ENCODE measurements around the gene PTPRE. TPM values are rescaled to one million over a fixed set of nuclear protein-coding genes. Genes with fewer than 3 reads are reported as not detected.

The PTPRE gene
- total RNA-seq, 1 donor from 2014 or later: 12.8 TPM

DNA sequence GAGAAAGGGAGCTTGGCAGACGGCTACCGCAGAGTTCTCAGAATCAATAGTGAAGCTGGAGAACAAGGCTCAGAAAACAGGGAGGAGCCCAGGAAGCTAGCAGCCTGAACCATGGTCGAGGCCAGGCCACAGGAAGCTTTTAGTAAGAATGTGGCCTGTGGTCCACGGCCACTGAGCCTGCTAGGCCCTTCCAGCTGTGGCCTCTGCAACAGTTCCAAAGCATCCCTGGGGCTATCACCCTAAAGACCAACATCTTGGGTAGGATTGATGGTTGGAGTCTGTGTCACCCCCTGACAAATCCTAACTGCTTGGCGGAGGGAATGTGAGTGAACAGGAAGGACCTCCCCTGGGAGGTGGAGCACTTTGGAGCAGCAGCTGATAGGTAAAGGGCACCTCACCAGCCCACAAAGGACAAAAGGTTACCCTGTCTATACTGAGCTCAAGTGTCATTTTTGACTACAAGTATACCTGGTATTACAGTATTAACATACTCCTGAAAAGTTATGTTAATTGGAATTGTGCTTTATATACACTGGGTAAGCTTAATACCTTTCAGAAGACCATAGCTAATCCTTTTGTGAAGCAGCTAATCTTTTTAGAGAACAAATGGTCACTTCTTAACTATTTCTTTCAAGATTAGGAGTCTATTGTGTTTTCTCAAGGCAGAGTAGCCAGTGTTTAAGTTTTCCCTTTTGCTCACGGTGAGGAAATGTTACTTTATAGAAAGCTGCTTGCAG lies 18.7 kb downstream of the PTPRE start:
- no peak for DNase-seq (ENCODE audit: low spot score)

DNA sequence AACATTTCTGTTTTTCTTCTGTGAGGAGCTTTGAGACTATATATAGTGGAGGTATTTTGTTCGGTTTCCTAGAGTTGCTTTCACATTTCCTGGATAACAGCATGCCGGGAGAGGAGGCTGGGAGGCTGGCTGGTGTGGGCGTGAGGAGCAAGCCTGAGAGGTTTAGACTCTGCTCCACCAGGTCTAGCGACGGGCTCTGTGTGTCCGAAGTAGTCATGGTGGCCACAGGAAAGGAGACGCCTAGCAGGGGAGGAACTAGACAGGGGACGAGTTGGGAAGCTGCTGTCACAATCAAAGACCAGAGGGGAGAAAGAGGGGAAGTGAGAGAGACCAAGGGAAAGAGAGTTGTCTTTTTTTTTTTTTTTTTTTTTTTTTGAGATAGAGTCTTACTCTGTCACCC lies 19.6 kb downstream of the PTPRE start:
- DNase-seq (ENCODE audit: low spot score): peak; percentile 37

DNA sequence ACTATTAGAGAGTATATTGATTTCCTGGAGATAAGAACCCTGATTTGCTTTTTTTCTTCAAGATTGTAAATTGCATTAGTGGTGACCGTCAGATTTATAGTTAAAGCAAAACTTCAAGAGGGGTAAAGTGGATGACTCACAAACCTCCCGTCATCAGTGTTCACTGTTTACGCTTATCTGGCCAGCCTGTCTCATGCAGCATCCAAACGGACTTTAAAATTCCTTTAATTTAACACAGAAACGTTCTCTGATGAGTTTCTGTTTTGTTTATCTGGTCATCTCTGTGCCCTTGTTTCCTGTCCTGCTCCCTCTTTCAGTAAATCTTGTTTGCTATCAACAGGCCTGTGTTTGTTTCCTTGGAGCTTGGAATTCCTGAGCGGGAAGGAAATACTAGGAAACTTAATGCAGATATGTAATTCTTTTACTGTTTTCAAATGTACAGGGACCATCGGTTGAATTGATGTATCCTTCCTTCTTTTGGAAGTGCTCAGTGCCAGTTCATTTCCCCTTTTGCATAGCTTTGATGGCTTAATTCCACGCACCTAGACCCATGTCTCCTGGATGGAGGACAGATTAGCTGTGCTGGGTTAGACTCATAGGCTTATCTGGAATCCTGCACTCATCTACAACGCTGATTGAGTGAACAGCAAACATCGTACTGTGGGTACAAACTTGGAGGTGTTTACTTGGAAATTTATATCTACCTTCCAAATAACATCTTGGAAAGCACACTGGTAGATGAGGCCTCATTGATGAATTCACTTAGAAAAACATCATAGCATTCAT lies 21.3 kb downstream of the PTPRE start:
- peak; percentile 52 for DNase-seq (ENCODE audit: low spot score)

DNA sequence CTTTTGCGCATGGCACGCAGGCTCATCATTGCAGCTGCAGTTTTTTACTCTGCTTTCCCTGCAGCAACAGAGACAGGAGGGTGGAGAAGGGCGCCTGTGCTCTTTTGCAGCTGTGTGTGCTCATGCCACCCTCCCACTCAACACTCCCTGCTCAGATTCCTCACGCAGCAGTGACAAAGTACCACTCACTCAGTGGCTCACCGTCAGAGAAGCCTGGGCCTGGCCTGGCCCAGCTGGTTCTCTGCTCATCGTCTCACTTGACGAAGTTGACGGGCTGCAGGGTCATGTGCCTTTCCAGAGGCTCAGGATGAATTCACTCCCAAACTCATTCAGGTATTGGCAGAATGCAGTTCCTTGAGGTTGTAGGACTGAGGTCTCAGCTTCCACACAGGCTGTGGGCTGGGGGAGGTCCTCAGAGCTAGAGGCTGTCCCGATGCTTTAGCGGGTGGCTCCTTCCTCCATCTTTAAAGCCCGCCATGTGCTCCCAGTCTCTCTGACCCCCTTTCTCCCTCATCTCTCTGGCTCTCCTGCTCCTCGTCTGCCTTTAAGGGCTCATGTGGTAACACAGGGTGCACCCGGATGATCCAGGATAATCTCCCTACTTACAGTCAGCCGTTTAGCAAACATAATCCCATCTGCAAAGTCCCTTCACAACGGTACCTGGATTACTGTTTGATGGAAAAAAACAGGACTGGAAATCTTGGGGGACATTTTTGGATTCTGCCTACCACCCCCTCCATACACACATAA lies 25.8 kb downstream of the PTPRE start:
- no peak for DNase-seq (ENCODE audit: low spot score)

DNA sequence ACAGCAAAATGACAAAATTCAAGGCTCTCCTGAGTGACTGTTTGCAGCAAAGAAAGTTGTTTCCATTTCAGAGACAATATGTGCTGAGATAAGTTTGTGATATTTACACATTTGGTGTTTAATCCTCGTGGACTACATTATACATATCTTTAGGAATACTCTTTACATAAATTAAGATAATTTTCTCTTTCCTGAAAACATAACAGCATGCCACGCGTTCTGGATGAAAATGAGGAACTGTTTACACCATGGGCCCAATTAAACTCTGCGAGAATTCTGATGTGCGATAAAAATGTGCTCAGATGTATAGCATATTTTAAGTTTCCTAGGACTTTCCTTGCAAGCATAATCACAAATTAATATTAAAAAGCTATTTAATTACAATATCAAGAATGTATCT lies 26.4 kb downstream of the PTPRE start:
- DNase-seq (ENCODE audit: low spot score): no peak

DNA sequence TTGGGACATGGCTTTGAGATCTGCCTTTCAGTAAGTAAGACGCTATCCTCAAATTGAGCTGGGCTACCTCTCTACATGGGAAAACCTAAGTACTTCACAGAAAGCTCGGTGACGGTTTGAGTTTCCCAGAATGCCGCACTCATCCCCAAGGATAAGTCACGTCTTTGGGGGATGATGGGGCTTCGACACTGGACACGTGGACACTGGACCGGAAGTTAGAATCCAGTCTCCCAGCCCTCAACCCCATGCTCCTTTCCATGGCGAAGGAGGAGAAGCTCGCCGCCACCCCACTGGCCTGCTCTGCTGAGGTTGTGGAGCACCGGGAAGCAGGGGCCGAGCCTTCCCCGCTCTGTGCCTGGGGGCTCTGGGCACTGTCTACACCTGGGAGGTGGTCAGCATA lies 27.5 kb downstream of the PTPRE start:
- no peak for DNase-seq (ENCODE audit: low spot score)

DNA sequence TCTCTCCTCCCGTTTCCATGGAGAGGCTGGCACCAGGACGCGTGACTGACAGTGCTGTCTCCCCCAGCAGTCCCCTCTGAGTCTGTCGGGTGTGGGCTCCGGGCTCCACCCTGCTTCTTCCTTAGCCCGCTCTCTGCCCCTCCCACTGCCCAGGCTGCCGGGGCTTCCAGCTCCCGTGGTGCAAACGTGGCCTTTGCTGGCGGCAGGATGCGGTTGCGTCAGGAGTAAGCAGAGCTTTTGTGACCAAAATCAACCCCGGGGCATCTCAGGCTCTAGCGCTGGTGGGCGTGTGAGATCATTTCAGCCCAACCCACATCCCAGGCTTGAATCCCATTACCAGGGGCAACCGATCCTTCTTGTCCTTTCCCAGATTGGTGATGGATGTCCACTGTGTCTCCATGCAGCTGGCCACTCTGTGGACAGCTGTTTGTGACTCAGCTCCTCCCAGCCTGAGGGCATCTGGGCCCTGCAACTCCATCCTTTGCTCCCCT lies 28.2 kb downstream of the PTPRE start:
- DNase-seq (ENCODE audit: low spot score): no peak

DNA sequence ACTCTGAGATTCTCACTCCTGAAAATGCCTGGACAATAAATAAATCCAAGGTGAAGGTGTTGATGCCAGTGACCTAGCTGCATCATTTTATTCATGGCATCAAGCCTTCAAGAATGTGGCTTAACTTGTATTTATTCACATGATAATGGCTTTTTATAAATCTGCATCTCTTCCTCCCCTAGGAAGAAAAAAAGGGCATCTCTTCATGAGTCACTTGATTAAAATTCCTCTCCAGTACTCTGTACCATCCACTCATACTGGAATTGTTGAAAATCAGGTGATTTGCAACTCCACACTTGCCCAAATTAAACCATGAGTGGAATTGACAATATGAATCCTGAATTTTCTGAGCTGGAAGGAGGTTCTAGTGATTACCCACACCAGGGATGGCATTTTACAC lies 30.2 kb downstream of the PTPRE start:
- no peak for DNase-seq (ENCODE audit: low spot score)

DNA sequence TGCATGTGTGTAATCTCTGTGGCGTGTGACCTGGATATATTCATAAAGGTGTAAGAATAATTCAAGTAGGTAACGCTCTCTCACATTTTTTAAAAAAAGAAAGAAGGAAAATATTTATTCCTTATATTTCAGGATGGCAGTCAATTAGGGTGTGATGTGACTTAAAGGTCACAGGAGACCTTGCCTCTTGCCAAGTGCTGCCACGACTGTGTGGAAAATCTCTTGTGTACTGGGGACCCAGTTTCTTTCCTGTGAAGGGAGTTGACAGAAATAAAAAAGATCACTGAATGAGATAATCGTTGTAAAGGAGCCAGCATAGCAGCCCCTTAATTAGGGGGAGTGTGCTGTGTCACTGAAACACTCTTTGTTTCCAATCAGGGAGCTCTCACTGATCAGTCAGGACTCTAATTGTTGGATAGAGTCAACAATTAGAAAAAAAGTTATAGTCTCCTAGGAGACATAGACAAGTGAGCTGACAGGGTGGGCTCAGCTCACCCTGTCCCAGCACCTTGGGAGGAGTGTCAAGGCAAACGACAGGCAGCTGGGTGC lies 31.1 kb downstream of the PTPRE start:
- no peak for DNase-seq (ENCODE audit: low spot score)

DNA sequence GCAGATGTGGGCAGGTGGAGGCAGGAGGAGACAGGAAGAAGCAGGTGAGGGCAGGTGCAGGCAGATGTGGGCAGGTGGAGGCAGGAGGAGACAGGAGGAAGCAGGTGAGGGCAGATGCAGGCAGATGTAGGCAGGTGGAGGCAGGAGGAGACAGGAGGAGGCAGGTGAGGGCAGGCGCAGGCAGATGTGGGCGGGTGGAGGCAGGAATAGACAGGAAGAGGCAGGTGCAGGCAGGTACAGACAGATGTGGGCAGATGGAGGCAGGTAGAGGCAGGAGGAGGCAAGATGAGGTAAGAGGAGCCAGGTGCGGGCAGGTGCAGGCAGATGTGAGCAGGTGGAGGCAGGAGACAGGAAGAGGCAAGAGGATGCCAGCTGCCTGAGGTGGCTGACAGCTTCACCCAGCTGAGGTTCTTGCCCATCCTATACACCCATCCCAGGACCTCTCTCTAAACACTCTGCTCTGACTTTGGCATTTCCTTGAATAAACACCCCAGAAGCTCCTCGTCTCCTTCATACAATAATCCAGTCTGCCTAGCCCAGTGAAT lies 33.0 kb downstream of the PTPRE start:
- DNase-seq (ENCODE audit: low spot score): no peak

DNA sequence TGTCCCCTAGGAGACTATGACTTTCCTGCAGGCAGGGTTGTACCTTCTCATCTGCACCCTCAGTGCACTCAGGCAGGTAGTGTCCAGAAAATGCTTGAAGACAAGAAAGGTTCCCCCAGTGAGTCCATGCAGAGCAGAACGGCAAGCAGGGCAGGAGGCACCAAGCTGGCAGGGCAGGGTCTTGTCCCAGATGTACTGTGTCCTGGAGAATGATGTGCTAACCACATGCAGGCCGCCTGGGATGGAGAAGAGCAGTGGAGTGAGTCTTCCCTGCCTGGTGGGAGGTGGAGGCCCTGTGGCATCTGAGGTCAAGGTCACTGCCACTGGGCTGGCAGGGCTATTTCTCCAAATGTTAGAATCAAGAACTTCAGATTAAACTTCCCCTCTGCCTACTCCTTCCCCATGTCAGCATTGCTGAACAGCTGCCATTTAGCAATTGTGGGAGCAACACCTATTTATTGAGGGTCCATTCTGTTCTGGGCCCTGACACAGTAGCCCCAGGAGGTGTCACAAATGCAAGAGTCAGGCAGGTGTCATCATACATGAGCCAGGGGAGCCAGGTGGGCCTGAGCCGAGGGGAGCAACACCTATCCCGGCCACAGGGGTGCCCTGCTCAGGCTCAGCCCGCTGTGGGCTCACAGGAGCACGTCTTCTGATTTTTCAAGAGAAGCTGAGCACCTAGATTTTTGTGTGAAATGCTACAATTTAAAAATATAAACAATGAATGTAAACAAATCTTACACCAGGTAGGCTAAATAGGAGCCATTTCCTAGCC lies 34.1 kb downstream of the PTPRE start:
- DNase-seq (ENCODE audit: low spot score): no peak

DNA sequence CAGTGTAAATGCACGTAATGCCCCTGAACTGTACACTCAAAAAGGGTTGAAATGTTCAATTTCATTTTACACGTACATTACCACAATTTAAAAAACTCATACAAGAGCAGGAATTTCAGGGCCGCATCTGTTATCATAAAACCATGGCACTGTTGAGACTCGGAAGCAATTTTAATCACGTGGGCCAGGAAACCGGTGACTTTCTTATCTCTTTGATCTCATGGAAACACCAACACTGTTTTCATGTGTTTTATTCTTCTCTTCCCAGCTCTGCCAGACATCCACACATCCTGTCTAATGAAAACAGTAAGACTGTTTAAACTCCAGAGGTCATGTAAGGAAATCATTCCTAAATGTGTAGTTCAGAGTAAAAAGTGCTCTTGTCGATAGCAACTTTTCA lies 35.9 kb downstream of the PTPRE start:
- DNase-seq (ENCODE audit: low spot score): peak; percentile 17

DNA sequence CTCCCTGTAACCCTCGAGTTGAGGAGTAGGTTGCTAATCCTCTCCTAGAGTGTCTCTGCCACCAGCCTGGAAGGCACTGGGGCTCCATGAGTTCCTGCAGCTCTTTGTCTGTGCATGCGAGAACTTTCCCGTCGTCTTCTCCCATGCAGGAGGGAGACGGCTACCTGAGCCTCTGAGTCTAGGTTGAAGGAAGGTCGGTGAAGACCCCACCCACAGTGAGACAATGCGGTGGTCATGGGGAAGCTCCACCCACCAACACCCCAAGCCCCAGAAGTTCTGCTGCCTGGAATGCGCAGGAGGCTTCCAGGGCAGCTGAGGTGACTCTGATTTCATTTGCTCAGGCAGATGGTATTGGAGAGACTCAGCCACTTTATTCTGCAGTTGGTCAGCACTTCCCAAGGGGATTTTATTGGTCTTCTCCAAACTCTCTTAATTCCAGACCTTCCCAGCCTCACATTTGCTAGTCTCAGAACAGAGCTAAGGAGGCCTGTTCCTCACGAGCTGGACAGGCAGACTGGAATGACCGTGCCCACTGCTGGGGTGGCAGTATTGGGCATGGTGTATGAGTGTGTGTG lies 36.5 kb downstream of the PTPRE start:
- DNase-seq (ENCODE audit: low spot score): no peak

DNA sequence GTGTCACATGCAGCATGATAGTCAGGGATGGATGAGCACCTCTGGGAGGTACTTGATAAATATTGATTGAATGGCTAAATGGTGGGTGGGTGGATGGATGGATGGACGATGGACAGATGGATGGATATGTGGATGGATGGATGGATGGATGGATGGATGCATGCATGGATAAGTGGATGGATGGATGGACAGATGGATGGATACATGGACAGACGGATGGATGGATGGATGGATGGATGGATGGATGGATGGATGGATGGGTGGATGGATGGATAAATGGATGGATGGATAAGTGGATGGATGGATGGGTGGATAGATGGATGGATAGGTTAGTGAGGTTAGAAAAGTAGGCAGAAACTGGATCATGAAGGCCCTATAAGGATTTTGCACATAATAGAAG lies 37.4 kb downstream of the PTPRE start:
- no peak for DNase-seq (ENCODE audit: low spot score)

DNA sequence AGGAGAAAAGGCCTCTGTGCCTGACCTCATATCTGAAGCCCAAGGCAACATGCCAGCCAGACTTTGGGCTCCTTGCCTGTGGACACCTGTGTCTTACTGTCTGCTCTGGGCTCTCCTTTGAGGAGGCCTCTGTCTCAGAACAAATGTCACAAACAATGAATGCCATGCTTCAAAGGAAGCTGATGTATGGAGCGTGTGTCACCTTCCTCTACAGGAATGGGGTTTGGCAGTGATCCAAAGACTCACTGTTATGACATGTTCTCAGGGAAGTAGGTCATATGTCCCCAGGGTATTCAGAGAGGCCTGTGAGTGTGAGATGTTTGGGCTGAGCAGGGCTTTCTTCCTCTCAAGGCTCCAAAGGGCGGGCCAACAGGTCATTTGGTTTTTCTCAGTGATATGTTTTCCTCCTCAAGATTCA lies 38.4 kb downstream of the PTPRE start:
- DNase-seq (ENCODE audit: low spot score): peak; percentile 47

DNA sequence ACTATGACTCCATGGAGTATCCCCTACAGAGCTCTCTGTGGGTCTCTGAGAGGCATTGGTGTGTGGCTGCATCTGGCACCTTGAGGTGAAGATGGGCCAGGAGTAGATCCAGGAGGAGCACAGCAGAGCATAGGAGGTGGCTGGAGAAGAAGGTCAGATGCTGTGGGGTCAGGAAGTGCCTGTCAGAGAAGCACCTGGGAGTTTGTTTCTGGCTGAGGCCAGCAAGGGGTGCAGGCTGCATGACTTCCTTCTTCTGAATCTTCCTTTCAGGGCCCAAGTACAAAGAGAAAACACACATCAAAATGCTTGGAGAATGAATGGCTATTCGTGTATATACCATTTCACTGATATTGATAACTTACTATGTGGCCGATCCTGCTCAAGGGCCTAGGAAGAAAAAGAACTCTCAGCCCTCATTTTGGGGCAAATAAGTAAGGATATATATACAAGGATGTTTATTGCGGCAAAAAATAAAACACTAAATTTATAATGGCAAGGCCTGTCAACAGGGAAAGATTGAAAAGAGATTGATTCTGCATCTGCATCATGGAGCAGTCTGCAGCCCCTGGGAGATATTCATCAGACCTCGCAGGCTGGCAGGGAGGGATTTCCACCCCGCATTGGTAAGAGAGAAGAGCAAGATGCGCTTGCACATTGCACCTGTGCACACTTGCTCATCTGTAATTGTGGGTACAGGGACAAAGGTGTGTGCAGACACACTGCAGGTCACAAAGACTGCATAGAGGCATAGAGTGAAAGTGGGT lies 39.2 kb downstream of the PTPRE start:
- DNase-seq (ENCODE audit: low spot score): no peak

DNA sequence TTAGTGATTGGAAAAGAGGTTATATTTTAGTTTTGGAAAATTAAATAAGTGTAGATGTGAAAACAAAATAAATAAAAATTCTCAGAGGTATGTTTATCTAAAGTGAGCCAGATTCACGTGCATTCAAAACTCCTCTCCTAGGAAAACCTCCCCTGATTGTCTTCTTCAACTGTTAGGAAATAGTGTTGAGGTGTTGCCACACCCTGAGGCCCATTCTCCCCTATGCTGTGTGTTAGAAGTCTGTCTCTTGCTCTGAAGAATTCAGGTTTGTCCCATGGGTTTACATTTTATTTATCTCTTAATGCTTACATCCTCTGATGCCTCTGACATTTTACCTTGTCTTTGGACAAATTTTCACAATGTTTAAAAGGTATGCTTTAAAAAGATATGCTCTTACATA lies 40.3 kb downstream of the PTPRE start:
- no peak for DNase-seq (ENCODE audit: low spot score)

DNA sequence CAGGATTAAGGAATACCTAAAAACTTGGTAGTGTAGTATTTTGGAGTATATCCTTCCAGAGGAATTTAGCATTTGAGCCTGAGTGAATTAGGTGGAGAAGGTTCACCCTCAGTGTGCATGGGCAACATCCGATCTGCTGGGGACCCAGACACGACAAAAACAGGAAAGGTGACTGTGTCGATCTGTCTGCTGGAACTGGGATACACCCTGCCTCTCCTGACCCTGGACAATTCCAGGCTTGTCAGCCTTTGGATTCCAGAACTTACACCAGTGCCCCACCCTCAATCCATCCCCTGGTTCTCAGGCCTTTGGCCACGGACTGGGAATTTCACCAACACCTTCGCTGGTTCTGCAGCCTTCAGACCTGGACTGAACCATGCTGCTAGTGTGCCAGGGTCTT lies 41.9 kb downstream of the PTPRE start:
- no peak for DNase-seq (ENCODE audit: low spot score)

DNA sequence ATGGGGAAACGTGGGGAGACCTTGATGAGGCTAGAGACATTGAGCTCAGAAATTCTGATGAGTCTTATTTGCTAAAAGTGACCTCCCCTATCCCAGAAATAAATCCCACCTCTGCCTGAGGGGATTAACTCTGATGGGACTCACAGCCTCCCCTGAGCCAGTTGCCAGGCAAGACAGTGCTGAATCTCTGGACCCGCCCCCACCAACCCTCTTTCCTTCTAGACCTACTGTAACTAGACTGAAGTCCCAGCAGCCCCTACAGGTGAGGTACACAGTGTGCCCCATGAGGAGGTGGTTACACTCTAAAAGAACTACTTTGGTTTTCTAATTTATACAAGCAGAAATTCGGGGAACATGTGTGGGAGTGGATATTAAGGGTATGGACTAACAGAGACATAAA lies 42.9 kb downstream of the PTPRE start:
- no peak for DNase-seq (ENCODE audit: low spot score)
